NCI-H1092 treated with DMSO at 0.1 percent for 48 hours (cell line): Measurements from ENCODE around the gene THEMIS.
"Not testable (repeated sequence)": the region's sequence is repeated elsewhere in the genome, so short reads cannot be mapped to it uniquely, and the experiment has no call there.

ENCODE experiments used
- DNase-seq: peaks from one replicate; lab custom pipeline; 2025; lab: John Stamatoyannopoulos, UW

THEMIS gene

DNA sequence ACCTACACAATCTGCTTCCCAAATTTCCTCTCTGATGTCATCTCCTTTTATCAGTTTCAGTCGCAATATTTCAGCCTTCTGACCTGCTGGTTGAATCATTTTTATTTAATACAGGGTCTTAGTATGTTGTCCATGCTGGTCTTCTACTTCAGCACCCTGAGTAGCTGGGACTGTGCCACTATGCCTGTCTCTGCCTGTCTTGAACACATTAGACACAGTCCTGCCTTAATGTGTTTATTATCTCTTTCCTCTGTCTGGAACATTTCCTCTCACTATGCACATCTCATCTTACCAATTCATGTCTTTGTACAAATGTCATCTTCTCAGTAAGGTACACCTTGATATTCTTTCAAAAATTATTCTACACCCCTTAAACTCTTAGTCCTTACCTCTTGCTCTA lies 106.5 kb downstream of the THEMIS start:
- DNase-seq = no peak

DNA sequence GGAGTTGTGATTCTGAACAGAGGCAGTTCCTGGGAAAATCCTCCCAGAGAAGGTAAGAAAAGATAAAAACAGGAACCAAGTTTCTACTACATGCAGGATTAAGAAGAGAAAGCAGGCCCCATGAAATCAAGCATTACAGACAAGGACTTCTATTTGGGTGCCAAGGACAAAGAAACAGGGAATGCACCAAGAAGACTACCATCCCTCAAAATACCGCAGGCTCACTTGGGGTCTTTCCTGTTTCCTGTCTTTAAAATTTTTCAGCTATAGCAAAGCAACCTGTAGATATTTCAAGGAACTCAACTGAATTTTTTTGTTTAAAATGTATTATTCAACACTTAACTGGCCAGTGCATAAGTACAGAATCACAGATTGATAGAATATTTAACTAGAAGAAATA lies 107.5 kb downstream of the THEMIS start:
- DNase-seq = no peak

DNA sequence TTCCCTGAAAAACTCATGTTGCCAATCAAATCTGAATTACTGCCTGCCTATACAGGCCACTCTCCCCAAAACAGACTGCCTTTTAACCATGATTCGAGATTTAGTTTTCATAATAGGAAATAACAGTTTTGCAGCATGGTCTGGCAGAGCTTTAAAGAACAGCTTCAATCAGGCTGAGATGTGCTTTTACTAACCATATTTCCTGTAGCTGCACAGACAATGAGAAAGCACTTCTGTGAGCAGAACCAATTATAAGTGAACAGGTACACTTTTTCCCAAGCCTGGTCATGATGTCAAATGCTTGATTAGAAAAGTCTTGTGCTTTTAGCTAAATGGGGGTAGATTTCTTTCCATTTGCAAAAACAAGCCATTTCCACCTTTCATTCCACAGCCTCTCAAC lies 108.2 kb downstream of the THEMIS start:
- DNase-seq = no peak

DNA sequence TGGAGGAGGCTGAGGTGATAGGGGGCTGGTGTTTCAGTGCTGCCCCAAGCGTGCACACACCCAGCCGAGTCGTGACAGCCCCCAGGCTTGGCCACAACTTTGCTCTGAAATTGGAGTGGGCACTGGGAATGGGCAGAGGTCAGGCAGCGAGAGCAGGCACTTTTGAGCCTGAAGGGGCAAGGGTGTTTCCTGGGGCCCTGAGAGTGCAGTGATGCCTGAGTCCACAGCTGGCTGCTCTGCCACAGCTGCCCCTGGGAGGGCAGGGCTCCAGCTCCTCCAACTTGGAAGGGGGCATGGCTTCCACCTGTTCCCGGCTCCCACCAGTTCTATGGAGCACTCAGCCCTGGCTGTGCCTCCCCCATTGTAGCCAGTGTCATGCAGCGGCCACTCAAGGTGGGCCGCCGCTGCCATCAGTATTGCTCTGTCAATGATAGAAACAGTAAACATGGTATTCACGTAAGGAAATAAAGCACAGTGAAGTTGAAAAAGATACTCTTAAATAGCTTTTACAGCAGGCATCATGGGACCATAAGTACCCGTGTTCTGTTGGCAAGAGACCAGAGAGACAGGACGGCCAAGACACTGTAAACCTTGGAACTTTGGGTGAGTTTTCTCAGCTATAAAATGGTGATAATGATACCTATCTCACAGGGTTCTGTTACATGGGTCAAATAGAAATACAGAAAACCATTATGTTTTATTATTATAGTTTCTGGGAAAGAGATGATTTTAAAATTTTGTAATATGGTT lies 108.9 kb downstream of the THEMIS start:
- DNase-seq = no peak

DNA sequence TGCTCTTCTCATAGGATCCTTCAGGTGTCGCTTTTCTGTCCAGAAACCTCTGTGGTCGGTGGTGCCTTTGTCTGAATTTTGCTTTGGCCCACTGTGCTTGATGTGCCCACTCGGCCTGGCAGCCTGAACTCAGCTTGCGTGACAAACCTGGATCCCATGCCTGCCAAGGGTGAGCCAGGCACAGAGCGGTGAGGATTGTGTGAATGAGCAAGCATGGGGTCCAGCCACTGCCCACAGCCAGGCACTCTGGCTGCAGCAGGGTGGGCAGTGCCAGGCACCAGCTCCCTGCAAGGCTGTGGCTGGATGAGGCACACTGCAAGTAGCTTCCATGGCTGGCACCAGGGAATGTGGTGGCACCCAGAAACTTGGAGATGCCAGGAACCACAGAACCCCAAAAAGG lies 110.3 kb downstream of the THEMIS start:
- DNase-seq = no peak

DNA sequence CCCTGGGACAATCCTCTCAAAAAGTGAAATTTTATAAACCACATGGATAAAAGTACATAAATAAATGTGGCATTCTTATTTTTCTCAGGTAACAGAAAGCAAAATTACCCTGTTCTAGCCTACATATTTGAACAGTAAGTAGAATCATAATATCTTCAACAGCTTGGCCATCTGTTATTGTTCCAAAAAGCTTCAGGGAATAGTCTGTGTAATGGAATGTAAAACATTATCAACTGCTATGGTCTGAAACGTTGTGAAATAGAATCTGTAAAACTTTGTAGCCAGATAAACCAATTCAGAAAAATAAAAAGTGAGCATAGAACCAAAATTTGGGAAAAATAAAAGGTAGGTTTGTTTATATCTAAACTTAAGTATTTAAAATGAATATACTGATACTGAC lies 114.7 kb downstream of the THEMIS start:
- DNase-seq = no peak

DNA sequence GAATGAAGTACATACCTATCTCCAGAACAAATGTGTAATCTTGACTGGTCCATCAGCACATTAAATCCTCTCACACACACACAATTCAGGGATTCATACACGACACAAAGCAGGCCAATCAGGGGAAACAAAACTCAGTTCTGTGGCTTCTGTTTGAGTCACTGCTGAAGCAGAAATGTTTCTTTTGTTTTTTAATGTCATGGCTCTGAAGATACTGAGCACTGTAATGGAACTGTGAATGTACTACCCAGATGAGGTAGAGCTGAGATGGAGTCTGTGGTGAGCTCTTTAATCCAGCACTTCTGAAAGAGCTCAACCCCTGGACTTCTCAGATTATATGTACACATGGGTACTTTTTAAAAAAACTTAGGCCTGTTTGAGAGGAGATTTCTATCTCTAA lies 116.4 kb downstream of the THEMIS start:
- no peak for DNase-seq

DNA sequence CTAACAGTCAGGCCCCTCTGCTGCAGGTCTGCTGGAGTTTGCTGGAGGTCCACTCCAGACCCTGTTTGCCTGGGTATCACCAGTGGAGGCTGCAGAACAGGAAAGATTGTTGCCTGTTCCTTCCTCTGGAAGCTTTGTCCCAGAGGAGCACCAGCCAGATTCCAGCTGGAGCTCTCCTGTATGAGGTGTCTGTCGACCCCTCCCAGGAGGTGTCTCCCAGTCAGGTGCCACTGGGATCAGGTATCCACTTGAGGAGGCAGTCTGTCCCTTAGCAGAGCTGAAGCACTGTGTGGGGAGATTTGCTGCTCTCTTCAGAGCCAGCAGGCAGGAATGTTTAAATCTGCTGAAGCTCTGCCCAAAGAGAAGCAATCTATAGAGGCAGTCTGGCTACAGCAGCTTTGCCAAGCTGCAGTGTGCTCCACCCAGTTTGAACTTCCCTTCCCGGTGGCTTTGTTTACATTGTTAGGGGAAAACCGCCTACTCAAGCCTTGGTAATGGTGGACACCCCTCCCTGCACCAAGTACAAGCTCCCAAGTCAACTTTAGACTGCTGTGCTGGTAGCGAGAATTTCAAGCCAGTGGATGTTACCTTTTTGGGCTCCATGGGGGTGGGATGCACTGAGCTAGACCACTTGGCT lies 119.1 kb downstream of the THEMIS start:
- DNase-seq = not testable (repeated sequence)

DNA sequence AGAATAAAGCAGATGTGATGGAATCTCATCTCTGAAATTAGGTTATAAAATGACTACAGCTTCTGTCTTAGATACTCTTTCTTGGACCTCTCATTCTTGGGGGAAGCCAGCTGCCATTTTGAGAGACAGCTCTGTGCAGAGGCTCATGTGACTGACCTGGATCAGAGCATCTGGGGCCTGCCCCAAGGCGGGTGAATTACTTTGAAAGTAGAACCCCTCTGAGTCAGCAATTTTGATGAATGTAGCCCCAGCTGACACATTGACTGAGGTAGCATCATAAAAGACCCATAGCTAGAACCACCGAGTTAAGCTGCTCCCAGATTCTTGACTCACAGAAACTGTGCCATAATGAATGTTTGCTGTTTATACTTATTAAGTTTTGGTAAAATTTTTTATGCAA lies 124.5 kb downstream of the THEMIS start:
- no peak for DNase-seq

DNA sequence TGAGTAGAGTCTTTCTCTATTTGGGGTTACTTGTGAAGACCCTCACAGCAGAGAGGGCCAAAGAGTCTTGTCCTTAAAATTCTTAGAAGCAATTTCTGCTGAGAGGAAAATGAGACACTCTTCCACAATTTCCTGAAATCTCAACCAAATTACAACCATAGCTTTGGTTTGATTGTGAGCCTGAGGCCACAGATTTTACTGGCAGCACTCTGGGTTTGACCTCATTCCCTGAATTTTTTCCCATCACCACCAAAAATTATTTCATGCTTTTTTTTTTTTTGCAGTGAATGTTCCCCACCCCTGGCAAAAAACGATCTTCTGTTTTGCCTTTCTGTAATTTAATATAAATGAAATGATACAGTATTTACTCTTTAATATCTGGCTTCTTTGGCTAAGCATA lies 125.5 kb downstream of the THEMIS start:
- no peak for DNase-seq

DNA sequence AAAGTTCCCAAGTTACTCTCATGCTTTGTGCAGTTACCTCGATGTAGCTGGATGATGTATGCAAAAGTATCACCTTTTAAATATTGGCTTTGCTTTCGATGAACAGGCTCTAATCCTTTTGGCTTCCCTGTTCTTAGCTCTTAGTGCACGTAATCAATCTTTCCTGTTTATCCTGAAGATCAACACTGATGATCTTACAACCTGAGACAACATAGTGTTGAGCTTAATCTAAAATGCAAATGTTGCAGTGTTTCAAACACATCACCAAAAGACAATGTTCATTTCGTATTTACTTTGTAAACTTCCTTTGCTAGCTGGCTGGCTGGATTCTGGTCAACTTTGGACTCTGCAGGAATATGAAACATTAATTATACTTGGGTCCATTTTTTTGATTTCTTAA lies 132.1 kb downstream of the THEMIS start:
- DNase-seq = no peak

DNA sequence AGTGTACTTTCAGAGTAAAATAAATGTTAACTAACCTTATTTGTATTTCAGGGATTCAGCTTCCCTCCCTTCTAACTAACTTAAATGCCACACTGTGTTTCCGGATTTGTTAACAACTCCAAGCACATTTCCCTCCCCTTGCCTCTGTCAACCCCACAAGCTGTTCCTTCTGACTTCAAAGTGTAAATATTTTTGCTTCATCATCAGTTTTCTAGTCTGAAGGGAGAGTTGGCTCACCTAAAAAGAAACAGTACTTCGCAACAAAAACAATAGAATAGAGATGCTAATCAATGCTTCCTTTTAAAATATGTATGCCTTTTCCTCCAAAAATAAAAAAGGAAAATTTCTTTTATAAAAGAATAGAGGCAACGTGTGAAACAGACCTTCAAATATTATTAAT lies 132.6 kb downstream of the THEMIS start:
- DNase-seq = no peak

DNA sequence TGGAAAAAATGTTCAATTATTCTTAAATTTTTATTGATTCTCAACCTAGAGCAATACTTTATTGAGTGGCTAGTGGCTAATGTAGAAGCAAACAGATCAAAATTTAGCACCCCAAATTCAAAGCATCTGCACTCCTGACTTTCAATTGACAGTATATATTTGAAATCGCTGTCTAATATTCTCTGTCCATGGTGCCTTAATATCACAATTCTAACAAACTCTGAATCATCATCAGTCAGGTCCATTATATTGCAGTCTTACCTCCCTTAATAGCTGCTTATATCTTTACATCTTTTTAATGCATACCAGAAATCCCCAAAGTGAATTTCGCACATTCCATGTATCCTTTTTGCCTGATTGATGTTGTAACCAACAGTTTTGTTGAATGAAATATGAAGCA lies 134.9 kb downstream of the THEMIS start:
- DNase-seq = no peak

DNA sequence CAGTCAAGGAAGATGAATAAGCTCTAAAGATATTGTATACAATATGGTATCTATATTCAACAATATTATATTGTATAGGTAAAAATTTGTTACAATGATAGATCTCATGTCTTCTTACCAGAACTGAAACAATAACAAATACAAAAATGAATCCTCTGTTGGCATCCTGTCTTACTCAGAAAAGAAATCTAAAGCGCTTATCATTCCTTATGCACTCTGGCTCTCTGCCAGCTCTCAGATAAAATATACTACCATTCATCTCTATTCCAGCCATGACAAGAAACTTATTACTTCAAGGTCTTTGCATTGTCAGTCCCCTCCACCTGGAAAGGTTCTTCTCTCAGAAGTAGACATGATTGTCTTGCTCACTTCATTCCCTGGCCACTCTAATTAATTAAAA lies 138.6 kb downstream of the THEMIS start:
- DNase-seq = no peak

DNA sequence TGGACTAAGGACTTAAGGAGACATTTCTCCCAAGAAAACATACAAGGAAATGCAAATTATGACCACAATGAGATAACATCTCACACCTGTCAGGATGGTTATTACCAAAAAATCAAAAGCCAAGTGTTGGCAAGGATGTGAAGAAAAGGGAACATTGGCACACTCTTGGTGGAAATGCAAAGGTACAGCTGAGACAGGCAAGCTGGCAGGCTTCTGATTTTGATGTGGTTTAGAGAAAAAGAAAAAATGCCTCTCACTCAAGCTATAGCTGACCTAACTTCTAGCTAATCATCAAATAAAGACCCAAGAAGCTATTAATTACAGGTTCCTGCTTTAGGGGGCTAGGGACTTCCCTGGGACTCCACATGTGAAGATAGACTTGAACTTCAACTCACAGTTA lies 139.8 kb downstream of the THEMIS start:
- DNase-seq = no peak

DNA sequence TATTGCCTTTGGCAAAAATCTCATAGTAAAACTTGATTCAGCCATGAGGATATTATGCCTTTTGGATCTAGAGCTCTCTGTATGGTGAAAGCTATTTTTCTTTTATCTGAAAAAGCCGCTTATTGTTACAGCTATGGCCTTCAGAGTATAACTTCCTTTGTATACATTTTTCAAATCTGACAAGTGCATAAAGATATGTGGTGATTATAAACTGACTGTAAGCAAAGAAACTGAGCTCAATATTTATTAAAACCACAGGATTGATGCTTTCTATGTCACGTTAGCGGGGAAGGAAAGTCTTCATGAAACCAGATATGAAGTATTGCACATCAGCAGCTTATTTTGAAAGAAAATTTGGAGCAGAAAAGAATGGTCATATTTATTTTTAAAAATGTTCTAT lies 151.8 kb downstream of the THEMIS start:
- no peak for DNase-seq

DNA sequence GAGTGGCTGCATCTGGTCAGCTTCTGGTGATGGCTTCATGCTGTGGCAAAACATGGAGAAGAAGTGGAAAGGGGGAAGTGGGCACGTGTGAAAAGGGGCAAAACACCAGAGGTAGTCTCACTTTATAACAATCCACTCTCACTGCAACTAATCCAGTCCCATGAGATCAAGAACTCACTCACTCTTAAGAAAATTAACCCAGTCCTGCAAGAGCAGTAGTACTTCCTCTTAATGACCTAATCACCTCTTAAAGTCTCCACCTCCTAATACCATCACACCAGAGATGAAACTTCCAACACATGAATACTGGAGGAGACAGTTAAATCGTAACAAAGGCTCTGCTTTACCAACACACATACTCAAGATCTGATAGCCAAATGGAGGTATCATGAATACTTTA lies 152.6 kb downstream of the THEMIS start:
- DNase-seq = no peak

DNA sequence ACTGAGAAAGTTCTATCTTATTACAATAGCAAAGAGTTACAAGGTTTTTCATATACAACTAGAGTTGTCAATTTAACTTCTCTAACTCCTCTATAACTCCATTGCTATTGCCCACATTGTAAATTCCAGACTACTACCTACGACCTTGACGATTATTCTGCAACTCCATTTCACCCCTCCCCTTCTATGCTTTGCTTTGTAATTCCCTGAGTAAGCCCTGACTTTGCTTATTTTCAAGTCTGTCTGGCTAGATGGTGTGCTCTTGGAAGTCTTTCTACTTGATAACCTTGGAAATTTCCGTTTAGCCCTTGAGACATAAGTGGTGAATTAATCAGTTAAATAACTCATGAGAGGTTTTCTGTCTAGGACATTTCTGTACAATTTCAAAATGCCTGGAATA lies 162.4 kb downstream of the THEMIS start:
- no peak for DNase-seq

DNA sequence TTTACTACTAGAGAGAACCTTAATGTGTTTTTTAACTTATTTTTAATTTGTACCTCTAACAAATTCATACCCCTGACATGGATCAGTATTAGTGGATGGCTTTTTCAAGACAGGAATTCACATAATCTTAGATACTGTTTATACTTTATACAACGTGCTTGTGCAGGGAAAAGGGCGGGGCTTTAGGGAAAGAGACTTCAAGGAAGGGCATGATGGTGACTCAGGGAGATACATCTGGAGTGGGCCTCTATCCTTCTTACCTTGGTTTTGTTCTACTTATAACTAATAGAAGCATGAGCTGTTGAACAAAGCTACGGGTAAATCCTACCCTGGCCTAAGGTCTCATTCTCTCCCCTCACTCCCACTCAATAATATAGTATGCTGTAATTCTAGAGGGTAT lies 163.1 kb downstream of the THEMIS start:
- no peak for DNase-seq

DNA sequence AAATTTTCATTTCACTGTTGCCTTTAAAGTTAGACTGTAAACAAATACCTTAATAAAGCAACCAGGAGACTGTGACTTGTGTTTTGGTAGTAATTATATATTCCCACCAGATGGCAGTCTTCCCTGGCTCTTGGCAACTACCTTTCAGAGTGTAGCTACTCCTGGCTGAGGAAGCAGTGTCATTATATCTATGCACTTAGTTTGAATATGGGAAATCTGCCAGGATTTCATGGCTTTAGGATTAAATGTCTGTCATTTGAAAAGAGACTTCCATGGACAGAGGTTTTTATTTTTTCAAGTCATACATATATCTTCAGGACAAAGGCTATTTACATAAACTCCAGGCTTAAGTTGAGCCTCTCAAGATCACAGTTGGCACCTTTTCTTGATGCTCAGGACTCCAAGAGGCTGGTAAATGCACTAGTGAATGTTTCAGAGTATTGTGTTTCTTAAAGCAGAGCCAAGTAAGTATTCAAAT lies 163.8 kb downstream of the THEMIS start:
- peak; percentile 60 for DNase-seq

DNA sequence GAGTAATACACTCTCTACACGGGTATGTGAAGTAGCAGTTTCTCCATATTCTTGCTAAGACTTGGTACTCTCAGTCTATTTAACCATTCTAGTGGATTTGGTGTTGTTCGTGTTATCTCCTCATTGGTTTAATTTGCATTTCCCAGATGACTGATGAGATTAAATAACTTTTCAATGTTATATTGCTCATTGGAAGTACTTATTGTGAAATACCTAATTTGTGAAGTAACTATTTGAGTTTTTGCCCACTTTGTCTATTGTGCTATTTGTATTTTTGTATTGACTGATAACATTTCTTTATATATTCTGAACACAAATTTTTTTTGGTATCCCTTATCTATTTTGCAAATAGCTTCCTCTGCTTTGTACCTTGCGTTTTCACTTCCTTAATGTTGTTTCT lies 167.9 kb downstream of the THEMIS start:
- DNase-seq = no peak

DNA sequence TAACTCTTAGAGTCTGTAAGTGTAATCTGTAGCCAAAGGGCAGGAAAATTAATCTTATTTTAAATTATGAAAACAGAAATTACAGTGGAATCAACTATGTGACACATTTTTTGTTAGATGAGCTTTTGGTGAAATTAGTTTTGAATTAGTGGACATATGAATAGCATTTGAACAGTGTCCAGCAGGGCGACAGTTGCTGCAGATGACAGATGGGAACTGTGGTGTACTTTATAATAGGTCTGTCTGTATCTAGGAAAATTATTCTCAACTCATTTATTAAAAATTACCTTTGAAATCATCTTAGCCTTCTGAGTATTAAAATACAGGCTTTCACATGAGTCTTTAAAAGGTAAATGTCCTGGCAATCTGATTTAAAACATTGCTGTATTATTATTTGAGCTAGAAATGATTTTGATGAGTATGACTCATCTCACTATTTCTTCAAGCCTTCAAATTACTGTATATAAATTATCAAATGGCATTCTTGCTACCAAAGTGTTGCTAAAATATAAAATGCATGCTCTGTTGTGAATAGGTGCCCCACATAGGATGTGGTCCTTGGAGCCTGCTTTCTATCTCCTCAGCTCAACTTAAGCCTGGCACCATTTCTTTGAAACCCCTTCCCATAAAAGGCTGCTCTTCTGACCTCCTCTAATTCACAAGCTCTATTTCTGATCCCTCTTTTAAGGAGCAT lies 173.5 kb downstream of the THEMIS start:
- DNase-seq = no peak

DNA sequence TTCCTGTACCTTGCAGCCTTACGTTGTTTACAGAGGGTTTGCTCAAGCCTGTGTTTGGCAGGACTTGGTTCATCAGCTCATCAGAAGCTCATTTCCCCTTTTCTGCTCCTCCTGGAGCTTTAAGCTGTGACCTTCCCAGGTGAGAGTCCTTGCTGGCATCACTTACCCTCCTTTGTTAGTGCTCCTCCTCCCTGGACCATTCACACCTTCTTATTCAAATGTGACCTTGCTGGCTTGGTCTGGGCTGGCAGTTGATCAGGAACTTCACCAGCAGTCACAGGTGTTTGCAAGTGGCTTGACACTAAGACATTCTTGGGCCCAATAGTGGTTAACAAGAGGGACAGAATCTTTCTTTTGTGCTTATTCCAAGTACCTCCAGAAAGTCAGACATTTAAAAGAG lies 175.0 kb downstream of the THEMIS start:
- no peak for DNase-seq
